Stimulated activated CD8-positive, alpha-beta memory T cell treated with anti-CD3 and anti-CD28 coated beads, Interleukin-4, amount 100 ng/mL, for 48 hours (primary cell): ENCODE data around the gene NDNF.

Experiments
- DNase-seq: peaks from one replicate; pipeline ENCODE4 v3.0.0-alpha.2; 2020

The NDNF gene

DNA sequence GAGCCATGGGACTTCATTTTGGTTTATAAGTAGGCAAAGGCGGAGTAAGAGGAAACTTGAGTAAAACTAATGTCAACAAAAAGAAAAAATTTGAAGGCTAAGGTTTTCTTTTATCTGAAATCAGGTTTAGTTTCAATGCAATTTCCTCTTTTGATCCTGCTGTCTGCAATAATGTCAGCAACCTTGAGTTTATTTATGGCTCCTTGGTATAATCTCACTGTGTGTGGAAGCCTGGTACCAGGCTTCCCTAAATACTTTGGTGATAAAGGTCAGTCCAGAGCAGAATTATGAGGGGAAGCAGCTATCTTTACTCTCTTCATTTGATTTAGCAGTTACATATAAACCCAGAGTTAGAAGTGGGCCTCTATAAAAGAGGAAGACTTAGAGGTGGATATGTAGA is 57.8 kb downstream of the NDNF start:
- no peak for DNase-seq

DNA sequence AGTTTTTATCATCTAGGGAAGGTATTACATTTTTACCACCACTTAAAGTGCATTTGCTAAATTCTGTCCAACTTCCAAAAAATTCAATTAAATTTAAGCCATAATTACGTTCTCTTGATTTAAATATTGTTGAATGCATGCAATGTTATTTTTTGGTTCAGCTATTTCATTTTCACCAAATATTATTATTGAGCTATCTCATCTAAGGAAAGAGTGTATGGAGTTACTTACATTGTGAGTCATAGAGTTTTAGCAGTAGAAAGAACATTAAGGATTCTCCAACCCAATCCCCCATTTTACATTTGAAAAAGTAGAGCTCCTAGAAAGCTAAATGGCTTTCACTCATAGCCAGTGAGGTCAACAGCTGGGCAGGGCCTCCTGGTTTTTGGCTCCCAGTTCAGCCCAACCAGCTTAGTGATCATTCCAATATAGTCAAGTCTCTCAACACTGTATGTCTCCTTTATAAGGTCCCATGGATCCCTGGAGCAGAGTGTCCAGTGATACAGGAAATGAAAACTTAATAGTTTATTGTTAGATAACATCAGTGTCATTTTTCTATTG is 60.5 kb downstream of the NDNF start:
- DNase-seq = no peak

DNA sequence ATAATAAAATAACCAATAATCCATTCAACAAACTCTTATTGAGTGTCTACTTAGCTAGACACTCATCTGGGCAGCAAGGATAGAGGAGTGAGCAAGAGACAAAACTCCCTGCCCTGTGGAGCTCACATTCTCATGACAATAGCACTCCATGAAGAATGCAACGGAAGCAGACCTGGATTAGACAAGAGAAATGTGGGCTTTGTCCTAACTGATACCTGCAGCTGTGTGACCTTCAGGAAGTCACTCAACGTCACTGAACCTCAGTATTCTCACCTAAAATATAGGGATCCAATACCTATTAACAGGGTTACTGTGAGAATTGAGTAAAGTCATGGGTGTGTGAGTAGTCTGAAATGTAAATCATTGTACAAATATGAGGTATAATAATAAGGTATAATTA is 61.2 kb downstream of the NDNF start:
- no peak for DNase-seq

DNA sequence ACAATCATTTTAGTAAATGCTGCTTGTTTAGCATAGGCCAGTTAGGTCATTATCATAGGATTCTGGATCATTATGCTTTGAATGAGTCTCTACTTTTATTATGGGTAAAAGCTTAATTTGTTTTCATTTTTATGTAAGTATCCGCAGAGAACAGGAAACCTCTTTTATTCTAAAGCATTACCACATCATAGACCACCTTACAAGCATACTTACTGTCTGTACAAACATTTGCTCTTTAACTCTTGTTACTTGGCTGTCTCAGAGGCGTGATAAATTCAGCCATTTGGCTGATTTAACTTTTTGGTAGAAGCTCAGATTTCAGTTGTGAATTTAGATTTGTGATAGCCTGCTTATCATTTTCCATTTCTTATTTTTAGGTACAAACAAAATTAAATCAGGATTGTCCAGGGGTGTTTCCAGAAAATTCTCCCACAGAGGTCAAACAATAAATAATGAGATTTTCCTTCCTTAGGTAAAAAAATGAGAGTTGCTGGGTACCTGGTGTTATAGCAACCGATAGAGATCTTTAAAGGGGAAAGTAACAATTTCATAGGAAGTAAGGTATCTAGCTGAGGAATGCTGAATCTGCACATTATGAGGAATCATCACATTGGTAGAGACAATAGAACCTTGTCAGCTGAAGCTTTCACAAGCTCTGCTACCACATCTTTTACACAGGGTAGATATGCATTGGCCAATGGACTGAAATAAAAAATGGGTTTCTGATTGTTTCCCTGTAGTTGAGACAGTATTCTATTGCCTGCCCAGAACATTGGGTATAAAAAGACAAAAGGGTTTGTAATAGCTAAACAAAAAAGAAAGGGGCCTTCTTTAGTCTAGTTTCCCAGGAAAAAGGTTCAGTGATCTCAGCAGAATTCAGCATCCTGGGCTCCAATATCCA is 62.5 kb downstream of the NDNF start:
- no peak for DNase-seq

DNA sequence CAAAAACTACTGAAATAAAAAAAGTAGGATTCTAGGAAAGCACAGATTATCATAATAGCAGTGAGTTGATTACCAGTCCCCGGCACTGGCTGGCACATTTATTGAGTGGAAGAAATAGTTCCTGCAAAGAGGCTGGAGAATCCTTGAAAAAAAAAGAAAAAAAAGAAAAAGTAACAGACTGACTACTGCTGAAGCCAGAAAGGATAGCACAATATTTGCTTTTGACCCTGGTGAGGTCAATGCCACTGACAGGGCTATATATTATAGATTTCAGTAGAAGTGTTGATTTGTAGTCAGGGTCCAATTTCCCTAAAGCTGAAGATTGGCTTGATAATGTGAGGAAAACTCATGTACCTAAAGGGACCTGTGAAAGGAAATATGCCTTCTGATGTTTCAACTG is 64.7 kb downstream of the NDNF start:
- no peak for DNase-seq

DNA sequence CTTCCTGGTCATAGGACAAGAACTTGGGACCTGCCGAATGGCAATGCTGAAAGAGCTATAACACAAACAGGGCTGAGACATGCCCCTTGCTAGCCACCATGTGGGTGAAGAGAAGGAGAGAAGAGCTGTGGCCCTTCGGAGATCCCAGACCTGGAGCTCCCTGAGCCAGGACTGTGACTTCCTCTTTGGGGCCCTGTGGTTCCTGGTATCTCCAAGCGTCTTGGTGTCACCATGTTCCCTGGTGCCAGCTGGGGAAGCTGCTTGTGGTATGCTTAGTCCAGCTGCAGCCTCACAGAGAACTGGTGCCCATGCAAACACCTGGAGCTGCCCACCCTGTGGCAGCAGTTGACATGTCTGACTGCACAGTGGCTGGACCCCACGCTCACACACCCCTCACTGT is 68.5 kb downstream of the NDNF start:
- no peak for DNase-seq

DNA sequence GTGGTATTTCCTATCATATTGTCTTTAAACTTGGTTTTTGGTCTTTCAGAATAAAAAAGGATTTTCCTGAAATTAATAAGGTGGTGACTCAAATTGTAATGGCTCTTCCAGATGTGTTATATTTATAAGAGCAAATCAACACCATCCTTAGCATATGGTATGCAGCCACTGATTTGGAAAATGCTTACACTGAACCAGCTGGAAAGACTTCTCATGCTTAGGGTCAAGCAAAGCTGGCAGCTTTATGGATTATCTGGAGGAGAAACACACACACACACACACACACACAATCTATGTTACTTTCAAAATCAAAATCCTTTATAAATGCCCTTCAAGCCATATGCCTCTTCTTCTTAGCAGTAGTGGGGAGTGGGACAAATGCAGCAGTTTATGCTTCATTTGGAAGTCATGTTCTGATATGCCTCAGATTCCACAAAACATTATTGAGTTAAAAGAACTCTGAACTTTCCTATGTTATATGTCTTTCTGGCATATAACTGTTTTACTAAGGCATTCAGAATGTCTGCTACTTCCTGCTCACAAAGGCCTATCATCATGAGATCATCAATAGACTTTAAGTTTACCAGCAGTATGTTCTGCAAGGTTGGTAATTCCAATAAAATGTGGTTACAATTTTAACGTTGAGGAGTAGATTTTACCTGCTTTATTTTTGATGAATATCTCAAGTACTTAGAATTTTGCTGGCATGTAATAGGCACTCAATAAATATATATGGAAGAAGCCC is 76.9 kb downstream of the NDNF start:
- DNase-seq = no peak

DNA sequence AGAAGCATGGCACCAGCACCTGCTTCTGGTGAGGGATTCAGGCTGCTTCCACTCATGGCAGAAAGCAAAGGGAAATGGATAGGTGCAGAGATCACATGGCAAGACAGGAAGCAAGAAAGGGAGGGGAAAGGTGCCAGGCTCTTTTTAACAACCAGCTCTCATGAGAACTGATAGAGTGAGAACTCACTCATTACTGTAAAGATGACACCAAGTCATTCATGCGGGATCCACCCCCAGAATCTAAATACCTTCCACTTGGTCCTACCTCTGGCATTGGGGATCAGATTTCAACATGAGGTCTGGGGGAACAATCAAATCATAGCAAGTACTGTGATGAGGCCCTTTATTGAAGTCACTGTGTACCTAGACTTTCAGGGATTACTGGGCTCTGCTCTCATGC is 77.8 kb downstream of the NDNF start:
- no peak for DNase-seq

DNA sequence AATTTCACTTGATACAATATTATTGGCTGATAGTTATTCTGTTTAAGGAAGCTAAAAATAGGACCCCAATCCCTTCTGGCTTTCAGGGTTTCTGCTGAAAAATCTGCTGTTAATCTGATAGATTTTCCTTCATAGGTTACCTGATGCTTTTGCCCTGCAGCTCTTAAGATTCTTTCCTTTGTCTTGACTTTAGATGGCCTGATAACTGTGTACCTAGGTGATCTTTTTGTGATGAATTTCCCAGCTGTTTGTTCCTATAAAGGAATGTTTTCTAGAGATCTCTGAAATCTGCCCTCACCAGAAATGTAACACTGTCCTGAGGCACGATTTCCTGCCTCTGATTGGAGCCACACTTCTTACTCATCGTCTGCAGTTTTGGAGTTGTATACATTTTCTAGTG is 80.5 kb downstream of the NDNF start:
- DNase-seq = no peak

DNA sequence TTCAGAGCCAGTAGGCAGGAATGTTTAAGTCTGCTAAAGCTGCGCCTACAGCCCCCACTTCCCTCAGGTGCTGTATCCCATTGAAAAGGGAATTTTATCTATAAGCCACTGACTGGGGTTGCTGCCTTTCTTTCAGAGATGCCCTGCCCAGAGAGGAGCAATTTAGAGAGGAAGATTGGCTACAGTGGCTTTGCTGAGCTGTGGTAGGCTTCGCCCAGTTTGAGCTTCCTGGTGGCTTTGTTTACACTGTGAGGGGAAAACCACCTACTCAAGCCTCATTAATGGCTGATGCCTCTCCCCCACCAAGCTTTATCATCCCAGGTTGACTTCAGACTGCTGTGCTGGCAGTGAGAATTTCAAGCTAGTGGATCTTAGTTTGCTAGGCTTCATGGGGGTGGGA is 82.1 kb downstream of the NDNF start:
- no peak for DNase-seq
